GM23338 (cell line): ENCODE measurements around the gene ZNF529. TPM values are rescaled to one million over a fixed set of nuclear protein-coding genes. Genes with fewer than 3 reads are reported as not detected.

ENCODE experiments used
- ATAC-seq: fragments of 200-7000 bp; cut with Tn5 transposase; 3 replicates; pipeline ENCODE4 v1.9.1; 2020
- DNase-seq: peaks from one replicate; pipeline ENCODE4 v3.0.0-alpha.2; 2015; ENCODE audit warnings: low spot score
- H2AFZ ChIP-seq: fragments of 200-600 bp; sonication (generic); 2 replicates; pipeline ENCODE4 v1.8.0; 2016; ENCODE audit warnings: antibody characterized with exemption, mild to moderate bottlenecking, moderate library complexity
- H3F3A ChIP-seq: fragments of 200-600 bp; sonication (generic); replicated peaks from 2 replicates; pipeline ENCODE4 v1.8.0; 2017; ENCODE audit warnings: antibody characterized with exemption, mixed run types, low read depth
- H3K27ac ChIP-seq: fragments of 200-600 bp; sonication (generic); 2 replicates; pipeline ENCODE4 v1.6.1; 2016; ENCODE audit warnings: low read depth
- H3K27me3 ChIP-seq: fragments of 200-600 bp; sonication (generic); 2 replicates; pipeline ENCODE4 v1.8.0; 2016; ENCODE audit warnings: mild to moderate bottlenecking, mixed run types, moderate library complexity; ENCODE audit not compliant: insufficient read depth
- H3K36me3 ChIP-seq: fragments of 200-600 bp; sonication (generic); 2 replicates; pipeline ENCODE4 v1.8.0; 2016; ENCODE audit warnings: mild to moderate bottlenecking; ENCODE audit not compliant: insufficient read depth
- H3K4me1 ChIP-seq: fragments of 200-600 bp; sonication (generic); 2 replicates; pipeline ENCODE4 v1.8.0; 2016; ENCODE audit warnings: mild to moderate bottlenecking, moderate library complexity; ENCODE audit not compliant: insufficient read depth
- H3K4me2 ChIP-seq: fragments of 200-600 bp; sonication (generic); 2 replicates; pipeline ENCODE4 v1.7.1; 2017; ENCODE audit warnings: mixed run types
- H3K4me3 ChIP-seq: fragments of 200-600 bp; sonication (generic); 2 replicates; pipeline ENCODE4 v1.6.1; 2016; ENCODE audit warnings: mixed run types
- H3K79me2 ChIP-seq: fragments of 200-600 bp; sonication (generic); replicated peaks from 2 replicates; pipeline ENCODE4 v1.8.0; 2017; ENCODE audit warnings: mild to moderate bottlenecking; ENCODE audit not compliant: insufficient read depth
- H3K9me2 ChIP-seq: fragments of 200-600 bp; sonication (generic); 2 replicates; pipeline ENCODE4 v1.8.0; 2017; ENCODE audit not compliant: insufficient read depth
- H4K20me1 ChIP-seq: fragments of 200-600 bp; sonication (generic); replicated peaks from 2 replicates; pipeline ENCODE4 v1.8.0; 2017; ENCODE audit warnings: mild to moderate bottlenecking; ENCODE audit not compliant: insufficient read depth
- H3K27ac Mint-ChIP-seq: 2 replicates; pipeline ENCODE4 v1.8.0; 2020; ENCODE audit warnings: inconsistent platforms, mild to moderate bottlenecking, moderate library complexity, mixed read lengths
- H3K27me3 Mint-ChIP-seq: 3 replicates; pipeline ENCODE4 v1.8.0; 2022; ENCODE audit warnings: low read depth, mild to moderate bottlenecking, moderate library complexity, mixed read lengths, inconsistent platforms; ENCODE audit not compliant: insufficient read depth, poor library complexity
- H3K36me3 Mint-ChIP-seq: 3 replicates; pipeline ENCODE4 v1.8.0; 2021; ENCODE audit warnings: low read depth, mild to moderate bottlenecking, inconsistent platforms, moderate library complexity, mixed read lengths
- H3K4me1 Mint-ChIP-seq: 3 replicates; pipeline ENCODE4 v1.8.0; 2020; ENCODE audit warnings: mild to moderate bottlenecking, inconsistent platforms, mixed read lengths
- H3K4me3 Mint-ChIP-seq: 3 replicates; pipeline ENCODE4 v1.8.0; 2021; ENCODE audit warnings: moderate library complexity, mild to moderate bottlenecking, inconsistent platforms, mixed read lengths
- H3K9me3 Mint-ChIP-seq: 3 replicates; pipeline ENCODE4 v1.8.0; 2020; ENCODE audit warnings: moderate library complexity, mild to moderate bottlenecking, inconsistent platforms, mixed read lengths
- CREB1 ChIP-seq: fragments of 250-450 bp; sonication (Bioruptor Pico); IDR thresholded peaks from 2 replicates; pipeline ENCODE4 v1.5.0; 2020; ENCODE audit warnings: low read depth, mild to moderate bottlenecking, moderate library complexity
- EZH2 ChIP-seq: fragments of 200-600 bp; sonication (generic); IDR thresholded peaks from one replicate; pipeline ENCODE4 v1.8.0; 2017; ENCODE audit warnings: antibody characterized with exemption, mild to moderate bottlenecking, low read depth; ENCODE audit not compliant: unreplicated experiment
- EZH2phosphoT487 ChIP-seq: fragments of 200-600 bp; sonication (generic); IDR thresholded peaks from one replicate; pipeline ENCODE4 v1.8.1; 2018; ENCODE audit warnings: antibody characterized with exemption; ENCODE audit not compliant: unreplicated experiment
- JUNB ChIP-seq: IDR thresholded peaks from one replicate; pipeline ENCODE4 v1.6.1; 2016; ENCODE audit warnings: antibody characterized with exemption; ENCODE audit not compliant: unreplicated experiment
- NANOG ChIP-seq: IDR thresholded peaks from 2 replicates; pipeline ENCODE4 v1.6.1; 2016; ENCODE audit warnings: antibody characterized with exemption, borderline replicate concordance
- POLR2AphosphoS5 ChIP-seq: IDR thresholded peaks from 2 replicates; pipeline ENCODE4 v1.6.1; 2016; ENCODE audit warnings: antibody characterized with exemption, low read depth
- STAT1 ChIP-seq: IDR thresholded peaks from one replicate; pipeline ENCODE4 v1.6.1; 2016; ENCODE audit warnings: antibody characterized with exemption; ENCODE audit not compliant: unreplicated experiment
- ZNF114 ChIP-seq: fragments of 250-450 bp; sonication (Bioruptor Pico); IDR thresholded peaks from 2 replicates; pipeline ENCODE4 v1.5.0; 2020; ENCODE audit warnings: mild to moderate bottlenecking, moderate library complexity
- ZNF331 ChIP-seq: fragments of 250-450 bp; sonication (Bioruptor Pico); IDR thresholded peaks from 2 replicates; pipeline ENCODE4 v1.5.0; 2020; ENCODE audit warnings: low read depth, mild to moderate bottlenecking, moderate library complexity
- polyA plus RNA-seq: library from polyadenylated mRNA; unstranded; fragments of >200 nt; fragmentation: Nextera tagmentation; extraction: Ambion mirVana; gene quantifications from 2 replicates; pipeline ENCODE4 v1.2.1, GENCODE V29; 2016
- total RNA-seq: library from RNA; depleted of rRNA; stranded (reverse); fragments of >200 nt; shearing (Covaris generic); gene quantifications from 2 replicates; pipeline ENCODE4 v1.2.3, GENCODE V29; 2014
- TF ChIP-seq, protein P1 (sequence below), 2 experiments: fragments of 200-600 bp in 1 of 2; sonication (generic) in 1 of 2; conservative IDR thresholded peaks; 2 replicates each; pipeline versions ENCODE4 v1.5.1 to v1.6.1; 2016 to 2017; ENCODE audit warnings: antibody characterized with exemption in 2 of 2, low read depth in 2 of 2, mild to moderate bottlenecking in 2 of 2, moderate library complexity in 1 of 2
- TF ChIP-seq, protein P2 (sequence below): fragments of 250-450 bp; sonication (Bioruptor Pico); IDR thresholded peaks from 2 replicates; pipeline ENCODE4 v1.5.0; 2020; ENCODE audit warnings: mild to moderate bottlenecking, moderate library complexity
- TF ChIP-seq, protein P3 (sequence below): IDR thresholded peaks from one replicate; pipeline ENCODE4 v1.6.1; 2018; ENCODE audit warnings: antibody characterized with exemption; ENCODE audit not compliant: unreplicated experiment
- TF ChIP-seq, protein P4 (sequence below): IDR thresholded peaks from 2 replicates; pipeline ENCODE4 v1.6.1; 2016; ENCODE audit warnings: antibody characterized with exemption

Gene ZNF529
- total and polyA plus RNA-seq, 2 experiments from 2014 or later = 9.2 to 16.5 TPM

DNA sequence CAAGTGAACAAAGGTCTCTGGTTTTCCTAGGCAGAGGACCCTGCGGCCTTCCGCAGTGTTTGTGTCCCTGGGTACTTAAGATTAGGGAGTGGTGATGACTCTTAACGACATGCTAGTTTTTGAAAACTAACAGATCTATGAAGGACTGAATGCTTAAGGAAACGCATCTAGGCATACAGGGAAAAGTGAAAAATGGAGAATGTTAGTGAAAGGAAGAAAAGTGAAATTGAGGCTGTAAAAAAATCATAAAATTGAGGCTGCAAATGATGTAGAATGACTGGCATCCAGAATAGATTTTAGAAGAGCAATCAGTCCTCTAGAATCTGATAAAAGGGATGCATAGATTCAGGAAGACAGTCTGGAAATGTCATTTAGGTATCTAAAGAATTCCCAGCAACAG, 48.5 kb downstream of the ZNF529 start:
- H3K4me3 ChIP-seq = no peak overlapping the region
- H3F3A ChIP-seq = no peaks in the 10 kb centered on the region
- H3K27ac ChIP-seq = no peak overlapping the region
- H3K4me2 ChIP-seq = no peak overlapping the region
- H3K9me2 ChIP-seq = no peaks in the 10 kb centered on the region
- no peak for TF ChIP-seq POLR2AphosphoS5
- TF ChIP-seq ZNF331 (CRISPR knock-in tag) = no peak
- TF ChIP-seq EZH2 = no peak
- TF ChIP-seq, protein P1, sequence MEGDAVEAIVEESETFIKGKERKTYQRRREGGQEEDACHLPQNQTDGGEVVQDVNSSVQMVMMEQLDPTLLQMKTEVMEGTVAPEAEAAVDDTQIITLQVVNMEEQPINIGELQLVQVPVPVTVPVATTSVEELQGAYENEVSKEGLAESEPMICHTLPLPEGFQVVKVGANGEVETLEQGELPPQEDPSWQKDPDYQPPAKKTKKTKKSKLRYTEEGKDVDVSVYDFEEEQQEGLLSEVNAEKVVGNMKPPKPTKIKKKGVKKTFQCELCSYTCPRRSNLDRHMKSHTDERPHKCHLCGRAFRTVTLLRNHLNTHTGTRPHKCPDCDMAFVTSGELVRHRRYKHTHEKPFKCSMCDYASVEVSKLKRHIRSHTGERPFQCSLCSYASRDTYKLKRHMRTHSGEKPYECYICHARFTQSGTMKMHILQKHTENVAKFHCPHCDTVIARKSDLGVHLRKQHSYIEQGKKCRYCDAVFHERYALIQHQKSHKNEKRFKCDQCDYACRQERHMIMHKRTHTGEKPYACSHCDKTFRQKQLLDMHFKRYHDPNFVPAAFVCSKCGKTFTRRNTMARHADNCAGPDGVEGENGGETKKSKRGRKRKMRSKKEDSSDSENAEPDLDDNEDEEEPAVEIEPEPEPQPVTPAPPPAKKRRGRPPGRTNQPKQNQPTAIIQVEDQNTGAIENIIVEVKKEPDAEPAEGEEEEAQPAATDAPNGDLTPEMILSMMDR (conservative IDR thresholded peaks at IDR 0.05; ENCODE audit: low read depth in 2 of 2) = no peak
- TF ChIP-seq CREB1 (CRISPR knock-in tag) = no peak
- no peak for TF ChIP-seq ZNF114 (CRISPR knock-in tag)
- TF ChIP-seq JUNB = no peak
- TF ChIP-seq EZH2phosphoT487 = no peak
- no peak for TF ChIP-seq NANOG
- TF ChIP-seq STAT1 = no peak
- TF ChIP-seq, protein P2, sequence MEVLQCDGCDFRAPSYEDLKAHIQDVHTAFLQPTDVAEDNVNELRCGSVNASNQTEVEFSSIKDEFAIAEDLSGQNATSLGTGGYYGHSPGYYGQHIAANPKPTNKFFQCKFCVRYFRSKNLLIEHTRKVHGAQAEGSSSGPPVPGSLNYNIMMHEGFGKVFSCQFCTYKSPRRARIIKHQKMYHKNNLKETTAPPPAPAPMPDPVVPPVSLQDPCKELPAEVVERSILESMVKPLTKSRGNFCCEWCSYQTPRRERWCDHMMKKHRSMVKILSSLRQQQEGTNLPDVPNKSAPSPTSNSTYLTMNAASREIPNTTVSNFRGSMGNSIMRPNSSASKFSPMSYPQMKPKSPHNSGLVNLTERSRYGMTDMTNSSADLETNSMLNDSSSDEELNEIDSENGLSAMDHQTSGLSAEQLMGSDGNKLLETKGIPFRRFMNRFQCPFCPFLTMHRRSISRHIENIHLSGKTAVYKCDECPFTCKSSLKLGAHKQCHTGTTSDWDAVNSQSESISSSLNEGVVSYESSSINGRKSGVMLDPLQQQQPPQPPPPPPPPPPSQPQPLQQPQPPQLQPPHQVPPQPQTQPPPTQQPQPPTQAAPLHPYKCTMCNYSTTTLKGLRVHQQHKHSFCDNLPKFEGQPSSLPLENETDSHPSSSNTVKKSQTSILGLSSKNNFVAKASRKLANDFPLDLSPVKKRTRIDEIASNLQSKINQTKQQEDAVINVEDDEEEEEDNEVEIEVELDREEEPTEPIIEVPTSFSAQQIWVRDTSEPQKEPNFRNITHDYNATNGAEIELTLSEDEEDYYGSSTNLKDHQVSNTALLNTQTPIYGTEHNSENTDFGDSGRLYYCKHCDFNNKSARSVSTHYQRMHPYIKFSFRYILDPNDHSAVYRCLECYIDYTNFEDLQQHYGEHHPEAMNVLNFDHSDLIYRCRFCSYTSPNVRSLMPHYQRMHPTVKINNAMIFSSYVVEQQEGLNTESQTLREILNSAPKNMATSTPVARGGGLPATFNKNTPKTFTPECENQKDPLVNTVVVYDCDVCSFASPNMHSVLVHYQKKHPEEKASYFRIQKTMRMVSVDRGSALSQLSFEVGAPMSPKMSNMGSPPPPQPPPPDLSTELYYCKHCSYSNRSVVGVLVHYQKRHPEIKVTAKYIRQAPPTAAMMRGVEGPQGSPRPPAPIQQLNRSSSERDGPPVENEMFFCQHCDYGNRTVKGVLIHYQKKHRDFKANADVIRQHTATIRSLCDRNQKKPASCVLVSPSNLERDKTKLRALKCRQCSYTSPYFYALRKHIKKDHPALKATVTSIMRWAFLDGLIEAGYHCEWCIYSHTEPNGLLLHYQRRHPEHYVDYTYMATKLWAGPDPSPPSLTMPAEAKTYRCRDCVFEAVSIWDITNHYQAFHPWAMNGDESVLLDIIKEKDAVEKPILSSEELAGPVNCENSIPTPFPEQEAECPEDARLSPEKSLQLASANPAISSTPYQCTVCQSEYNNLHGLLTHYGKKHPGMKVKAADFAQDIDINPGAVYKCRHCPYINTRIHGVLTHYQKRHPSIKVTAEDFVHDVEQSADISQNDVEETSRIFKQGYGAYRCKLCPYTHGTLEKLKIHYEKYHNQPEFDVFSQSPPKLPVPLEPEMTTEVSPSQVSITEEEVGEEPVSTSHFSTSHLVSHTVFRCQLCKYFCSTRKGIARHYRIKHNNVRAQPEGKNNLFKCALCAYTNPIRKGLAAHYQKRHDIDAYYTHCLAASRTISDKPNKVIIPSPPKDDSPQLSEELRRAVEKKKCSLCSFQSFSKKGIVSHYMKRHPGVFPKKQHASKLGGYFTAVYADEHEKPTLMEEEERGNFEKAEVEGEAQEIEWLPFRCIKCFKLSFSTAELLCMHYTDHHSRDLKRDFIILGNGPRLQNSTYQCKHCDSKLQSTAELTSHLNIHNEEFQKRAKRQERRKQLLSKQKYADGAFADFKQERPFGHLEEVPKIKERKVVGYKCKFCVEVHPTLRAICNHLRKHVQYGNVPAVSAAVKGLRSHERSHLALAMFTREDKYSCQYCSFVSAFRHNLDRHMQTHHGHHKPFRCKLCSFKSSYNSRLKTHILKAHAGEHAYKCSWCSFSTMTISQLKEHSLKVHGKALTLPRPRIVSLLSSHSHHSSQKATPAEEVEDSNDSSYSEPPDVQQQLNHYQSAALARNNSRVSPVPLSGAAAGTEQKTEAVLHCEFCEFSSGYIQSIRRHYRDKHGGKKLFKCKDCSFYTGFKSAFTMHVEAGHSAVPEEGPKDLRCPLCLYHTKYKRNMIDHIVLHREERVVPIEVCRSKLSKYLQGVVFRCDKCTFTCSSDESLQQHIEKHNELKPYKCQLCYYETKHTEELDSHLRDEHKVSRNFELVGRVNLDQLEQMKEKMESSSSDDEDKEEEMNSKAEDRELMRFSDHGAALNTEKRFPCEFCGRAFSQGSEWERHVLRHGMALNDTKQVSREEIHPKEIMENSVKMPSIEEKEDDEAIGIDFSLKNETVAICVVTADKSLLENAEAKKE (CRISPR knock-in tag) = no peak
- TF ChIP-seq, protein P3, sequence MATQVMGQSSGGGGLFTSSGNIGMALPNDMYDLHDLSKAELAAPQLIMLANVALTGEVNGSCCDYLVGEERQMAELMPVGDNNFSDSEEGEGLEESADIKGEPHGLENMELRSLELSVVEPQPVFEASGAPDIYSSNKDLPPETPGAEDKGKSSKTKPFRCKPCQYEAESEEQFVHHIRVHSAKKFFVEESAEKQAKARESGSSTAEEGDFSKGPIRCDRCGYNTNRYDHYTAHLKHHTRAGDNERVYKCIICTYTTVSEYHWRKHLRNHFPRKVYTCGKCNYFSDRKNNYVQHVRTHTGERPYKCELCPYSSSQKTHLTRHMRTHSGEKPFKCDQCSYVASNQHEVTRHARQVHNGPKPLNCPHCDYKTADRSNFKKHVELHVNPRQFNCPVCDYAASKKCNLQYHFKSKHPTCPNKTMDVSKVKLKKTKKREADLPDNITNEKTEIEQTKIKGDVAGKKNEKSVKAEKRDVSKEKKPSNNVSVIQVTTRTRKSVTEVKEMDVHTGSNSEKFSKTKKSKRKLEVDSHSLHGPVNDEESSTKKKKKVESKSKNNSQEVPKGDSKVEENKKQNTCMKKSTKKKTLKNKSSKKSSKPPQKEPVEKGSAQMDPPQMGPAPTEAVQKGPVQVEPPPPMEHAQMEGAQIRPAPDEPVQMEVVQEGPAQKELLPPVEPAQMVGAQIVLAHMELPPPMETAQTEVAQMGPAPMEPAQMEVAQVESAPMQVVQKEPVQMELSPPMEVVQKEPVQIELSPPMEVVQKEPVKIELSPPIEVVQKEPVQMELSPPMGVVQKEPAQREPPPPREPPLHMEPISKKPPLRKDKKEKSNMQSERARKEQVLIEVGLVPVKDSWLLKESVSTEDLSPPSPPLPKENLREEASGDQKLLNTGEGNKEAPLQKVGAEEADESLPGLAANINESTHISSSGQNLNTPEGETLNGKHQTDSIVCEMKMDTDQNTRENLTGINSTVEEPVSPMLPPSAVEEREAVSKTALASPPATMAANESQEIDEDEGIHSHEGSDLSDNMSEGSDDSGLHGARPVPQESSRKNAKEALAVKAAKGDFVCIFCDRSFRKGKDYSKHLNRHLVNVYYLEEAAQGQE = no peak
- TF ChIP-seq, protein P4, sequence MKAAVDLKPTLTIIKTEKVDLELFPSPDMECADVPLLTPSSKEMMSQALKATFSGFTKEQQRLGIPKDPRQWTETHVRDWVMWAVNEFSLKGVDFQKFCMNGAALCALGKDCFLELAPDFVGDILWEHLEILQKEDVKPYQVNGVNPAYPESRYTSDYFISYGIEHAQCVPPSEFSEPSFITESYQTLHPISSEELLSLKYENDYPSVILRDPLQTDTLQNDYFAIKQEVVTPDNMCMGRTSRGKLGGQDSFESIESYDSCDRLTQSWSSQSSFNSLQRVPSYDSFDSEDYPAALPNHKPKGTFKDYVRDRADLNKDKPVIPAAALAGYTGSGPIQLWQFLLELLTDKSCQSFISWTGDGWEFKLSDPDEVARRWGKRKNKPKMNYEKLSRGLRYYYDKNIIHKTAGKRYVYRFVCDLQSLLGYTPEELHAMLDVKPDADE = no peak
- peaks cover 14% of the 10 kb centered on the region for H4K20me1 ChIP-seq
- no peak overlapping the region for H2AFZ ChIP-seq
- H3K79me2 ChIP-seq = peaks cover 88% of the 10 kb centered on the region
- H3K4me1 Mint-ChIP-seq = peaks cover 12% of the 10 kb centered on the region; the same call in 2 of the 3 replicates
- peaks cover 11% of the 10 kb centered on the region for H3K4me1 ChIP-seq
- peaks cover 45% of the 10 kb centered on the region for H3K9me3 Mint-ChIP-seq
- peaks cover 70% of the 10 kb centered on the region for H3K36me3 Mint-ChIP-seq
- DNase-seq (no peak), ATAC-seq (no peak)
- no peak overlapping the region for H3K27ac Mint-ChIP-seq
- H3K27me3 ChIP-seq = no peaks in the 10 kb centered on the region
- peaks cover 12% of the 10 kb centered on the region; the same call in 1 of the 2 replicates for H3K36me3 ChIP-seq
- H3K4me3 Mint-ChIP-seq = no peak overlapping the region
- H3K27me3 Mint-ChIP-seq = peaks cover 9% of the 10 kb centered on the region
